HG03439 (cell line): Measurements from ENCODE around the gene TMOD1.

ENCODE experiments used
- ATAC-seq: cut with Tn5 transposase; IDR thresholded peaks from one replicate; pipeline ENCODE4 v1.9.1; 2021; ENCODE audit warnings: mild to moderate bottlenecking, moderate library complexity; ENCODE audit not compliant: unreplicated experiment

TMOD1 gene

GRCh38 chr9:97515662-97516061 is 14.2 kb downstream of the TMOD1 start:
- no peak for ATAC-seq

- no peak for ATAC-seq
Measured at GRCh38 chr9:97516111-97516510, 14.6 kb downstream of the TMOD1 start.

- ATAC-seq = no peak
Measured at GRCh38 chr9:97517331-97518089, 16.0 kb downstream of the TMOD1 start.

DNA sequence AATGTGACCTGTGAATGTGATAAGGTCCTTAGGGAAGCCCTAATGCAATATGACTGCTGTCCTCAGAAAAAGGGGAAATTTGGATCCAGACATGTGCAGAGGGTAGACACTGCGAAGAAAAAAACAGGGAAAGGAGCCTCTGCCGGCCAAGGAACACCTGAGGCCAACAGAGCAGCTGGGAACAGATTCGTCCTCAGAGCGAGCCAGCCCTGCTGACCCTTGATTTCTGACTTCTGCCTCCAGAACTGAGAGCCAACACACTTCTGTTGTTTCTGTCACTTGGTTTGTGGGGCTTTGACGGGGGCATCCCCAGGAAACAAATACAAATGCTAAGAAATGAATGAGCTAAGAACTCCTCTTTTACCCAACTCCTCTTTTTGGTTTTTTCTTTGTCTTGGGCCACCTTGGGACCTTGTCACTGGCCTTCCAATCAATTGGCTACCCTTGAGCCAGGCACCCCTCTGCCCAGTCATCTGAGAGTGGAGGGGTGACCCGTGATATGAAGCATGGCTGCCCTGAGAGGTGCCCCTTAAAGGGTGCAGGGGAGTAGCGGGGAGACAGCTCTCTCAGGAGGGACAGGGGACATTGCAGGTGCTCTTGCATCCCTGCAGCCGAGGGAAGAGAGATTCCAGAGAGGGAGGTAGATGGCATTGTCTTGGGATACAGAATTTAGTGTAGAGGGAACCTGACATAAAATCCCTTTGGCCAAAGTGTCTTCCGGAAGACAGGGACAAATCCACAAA is 16.9 kb downstream of the TMOD1 start:
- no peak for ATAC-seq

DNA sequence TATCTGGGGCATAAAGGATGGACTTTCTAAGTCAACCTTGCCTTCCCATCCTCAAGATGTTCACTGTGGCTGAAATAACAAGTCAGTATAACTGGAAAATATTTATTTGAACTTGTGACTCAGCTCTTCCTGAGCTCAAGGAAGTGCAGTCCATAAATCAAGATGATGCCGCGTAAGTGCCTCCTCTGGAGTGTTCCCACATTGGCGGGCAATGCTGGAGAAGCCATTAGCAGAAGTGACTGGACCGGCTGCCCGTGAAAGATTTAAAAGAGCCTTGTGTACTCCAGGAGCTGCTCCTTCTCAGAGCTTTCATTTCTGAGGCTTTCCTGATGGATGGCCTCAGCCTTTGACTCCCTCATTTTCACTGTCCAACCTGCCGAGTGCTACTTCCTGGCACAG is 17.4 kb downstream of the TMOD1 start:
- ATAC-seq = no peak

GRCh38 chr9:97519441-97519970 is 18.0 kb downstream of the TMOD1 start:
- no peak for ATAC-seq

- no peak for ATAC-seq
Measured at GRCh38 chr9:97521576-97522333, 20.3 kb downstream of the TMOD1 start.

GRCh38 chr9:97524424-97524823 is 23.0 kb downstream of the TMOD1 start:
- ATAC-seq = no peak

GRCh38 chr9:97525451-97525850 is 24.0 kb downstream of the TMOD1 start:
- ATAC-seq = no peak

DNA sequence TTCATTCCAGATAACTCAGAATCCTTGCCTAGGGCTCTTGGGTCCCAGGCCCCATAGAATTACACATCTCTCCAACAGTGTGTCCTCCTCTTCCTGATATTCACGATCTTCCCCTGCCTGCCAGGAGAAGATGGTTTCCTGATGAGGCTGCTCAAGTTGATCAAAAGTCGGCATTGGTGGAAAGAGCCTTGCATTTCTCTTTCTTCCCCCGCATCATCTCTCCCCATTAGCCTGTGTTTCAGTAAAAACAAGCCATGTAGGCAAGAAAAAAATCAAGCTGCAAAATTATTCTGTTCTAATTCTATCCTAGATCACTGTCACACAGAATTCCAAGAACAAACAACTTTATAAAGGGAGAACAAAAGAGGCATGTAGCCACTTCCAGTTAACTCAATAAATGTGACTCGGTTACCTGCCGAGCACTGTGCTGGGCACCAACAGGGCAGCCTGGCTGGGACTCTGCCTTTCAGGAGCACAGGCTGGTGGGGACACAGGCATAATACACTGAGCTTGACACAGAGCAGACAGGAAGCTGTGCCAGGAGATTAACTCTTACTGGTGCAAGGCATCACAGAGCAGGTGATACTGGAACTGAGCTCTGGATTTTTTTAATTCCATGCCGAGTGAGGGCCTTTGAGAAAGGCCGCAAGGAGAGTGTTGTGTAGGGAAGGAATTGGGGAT is 25.6 kb downstream of the TMOD1 start:
- no peak for ATAC-seq

DNA sequence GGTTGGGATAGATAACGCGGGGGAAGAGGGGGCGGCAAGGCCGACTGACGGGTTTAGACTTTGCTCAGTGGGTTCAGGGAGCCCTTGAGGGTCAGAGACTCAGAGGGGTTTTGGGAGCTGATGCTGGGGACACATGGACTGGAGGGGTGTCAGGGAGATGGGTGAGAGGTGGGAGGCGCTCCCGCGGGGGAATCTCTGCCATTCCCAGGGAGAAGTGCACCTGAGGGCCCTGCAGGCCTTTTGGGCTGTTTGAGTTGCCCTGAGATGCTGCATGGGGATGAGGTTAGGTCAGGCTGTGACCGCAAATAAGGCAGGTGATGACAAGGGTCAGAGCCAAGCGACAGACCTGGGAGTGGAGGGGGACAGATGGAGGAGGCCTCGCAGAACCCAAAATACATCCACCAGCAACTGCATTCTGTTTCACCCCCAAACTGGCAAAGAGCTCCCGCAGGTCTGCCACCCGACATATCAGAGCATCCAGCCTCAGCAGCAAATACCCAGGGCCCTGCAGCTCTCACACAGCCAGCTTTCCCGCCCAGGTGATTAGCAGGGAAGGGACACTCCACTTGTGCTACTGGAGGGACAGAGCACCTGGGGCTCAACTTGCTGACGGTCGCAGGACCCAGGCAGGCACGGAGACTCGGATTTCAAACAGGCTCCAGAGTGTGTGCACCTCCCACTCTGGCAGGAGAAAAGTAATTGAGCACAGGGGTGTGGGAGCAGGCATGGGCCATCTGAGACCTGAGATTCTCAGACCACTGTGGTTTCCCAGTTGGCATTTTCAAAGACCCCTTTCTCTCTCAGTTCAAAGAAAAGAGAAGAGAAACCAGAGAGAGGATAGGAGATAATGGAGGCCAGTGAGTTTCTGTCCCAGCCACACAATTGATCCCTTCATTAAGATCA is 26.4 kb downstream of the TMOD1 start:
- ATAC-seq = no peak

DNA sequence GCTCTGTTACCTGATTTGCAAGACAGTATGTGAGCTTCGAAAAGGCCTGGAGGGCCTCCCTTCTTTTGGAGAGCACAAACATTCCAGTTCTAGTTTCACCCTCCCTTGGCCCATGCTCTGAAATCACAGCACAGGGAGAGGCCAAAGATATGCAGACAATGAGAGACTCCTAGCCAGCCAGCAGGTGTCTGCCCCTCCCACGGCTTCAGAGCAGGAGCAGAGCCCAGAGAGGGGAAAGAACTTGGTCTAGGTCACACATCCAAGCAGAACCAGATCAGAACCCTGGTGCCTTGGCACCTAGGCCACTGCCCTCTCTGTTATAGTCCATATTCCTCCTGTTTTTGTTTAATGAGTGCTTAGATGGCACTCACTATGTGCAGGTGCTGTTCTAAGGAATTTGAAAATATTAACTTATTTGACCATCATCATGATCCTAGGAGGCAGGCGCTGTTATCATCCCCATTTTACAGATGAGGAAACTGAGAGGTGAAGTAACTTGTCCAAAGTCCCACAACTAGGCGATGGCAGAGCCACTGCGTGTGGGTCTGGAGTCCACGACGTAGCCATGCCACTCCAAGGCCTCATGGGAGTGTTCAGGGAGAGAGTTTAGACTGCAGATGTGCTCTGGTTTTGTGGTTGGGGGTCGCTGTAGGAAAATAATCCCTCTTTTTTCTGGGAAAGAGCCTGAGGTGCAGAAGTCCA is 27.2 kb downstream of the TMOD1 start:
- no peak for ATAC-seq

DNA sequence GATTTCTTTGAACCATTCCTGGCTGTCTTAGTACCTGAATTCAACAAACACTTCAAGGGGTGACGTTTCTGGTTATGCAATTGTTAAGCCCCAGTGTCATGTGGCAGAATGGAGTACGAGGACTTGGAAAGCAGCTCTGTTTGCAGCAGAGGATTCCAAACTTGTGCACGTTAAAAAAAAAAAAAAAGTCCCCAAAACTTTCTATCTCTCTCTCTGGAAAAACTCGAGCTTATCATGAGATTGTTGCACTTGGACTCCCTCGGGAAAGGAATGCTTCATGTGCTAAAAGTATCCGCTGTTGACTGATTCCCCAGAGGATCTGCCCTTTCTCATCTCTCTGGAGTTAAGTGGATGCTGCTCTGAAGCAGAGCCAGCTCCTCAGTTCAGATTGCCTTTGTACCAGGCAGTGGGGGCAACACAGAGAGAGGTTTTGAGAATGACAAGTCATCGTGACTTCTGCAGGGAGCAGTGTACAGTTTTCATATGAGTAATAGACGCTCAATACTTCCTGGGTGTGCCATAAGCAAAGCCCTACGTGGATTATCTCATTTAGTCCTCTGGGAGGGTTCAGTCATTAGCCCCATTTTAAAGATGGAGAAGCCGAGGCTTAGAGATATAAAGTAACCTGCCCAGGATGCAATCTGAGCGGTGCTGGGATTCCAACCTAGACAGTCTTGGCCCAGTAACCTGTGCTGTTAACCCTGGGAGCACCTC is 28.1 kb downstream of the TMOD1 start:
- peak; percentile 89 for ATAC-seq

DNA sequence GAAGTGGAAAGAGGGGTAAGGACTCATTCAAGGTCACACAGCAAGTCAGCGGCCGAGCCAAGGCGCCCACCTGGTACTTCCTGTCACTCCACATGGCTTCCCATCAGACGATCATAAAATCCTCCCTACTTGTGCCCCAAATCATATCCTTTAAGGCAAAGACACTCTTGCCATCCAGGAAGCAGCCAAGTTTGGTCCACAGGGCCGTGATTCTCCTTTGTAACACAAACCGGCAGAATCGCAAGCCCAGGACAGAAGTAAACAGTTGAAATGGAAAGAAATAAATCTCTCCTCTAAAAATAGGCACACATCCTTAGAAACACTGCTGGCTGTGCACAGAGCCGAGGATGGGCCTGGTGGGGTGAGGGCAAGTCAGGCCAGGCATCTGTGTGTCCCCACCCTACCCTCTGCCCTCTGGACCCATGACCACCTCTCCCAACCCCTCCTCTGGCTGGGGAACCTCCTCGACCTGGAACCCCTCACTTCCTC is 30.5 kb downstream of the TMOD1 start:
- ATAC-seq = no peak

- no peak for ATAC-seq
Measured at GRCh38 chr9:97534185-97534584, 32.7 kb downstream of the TMOD1 start.

DNA sequence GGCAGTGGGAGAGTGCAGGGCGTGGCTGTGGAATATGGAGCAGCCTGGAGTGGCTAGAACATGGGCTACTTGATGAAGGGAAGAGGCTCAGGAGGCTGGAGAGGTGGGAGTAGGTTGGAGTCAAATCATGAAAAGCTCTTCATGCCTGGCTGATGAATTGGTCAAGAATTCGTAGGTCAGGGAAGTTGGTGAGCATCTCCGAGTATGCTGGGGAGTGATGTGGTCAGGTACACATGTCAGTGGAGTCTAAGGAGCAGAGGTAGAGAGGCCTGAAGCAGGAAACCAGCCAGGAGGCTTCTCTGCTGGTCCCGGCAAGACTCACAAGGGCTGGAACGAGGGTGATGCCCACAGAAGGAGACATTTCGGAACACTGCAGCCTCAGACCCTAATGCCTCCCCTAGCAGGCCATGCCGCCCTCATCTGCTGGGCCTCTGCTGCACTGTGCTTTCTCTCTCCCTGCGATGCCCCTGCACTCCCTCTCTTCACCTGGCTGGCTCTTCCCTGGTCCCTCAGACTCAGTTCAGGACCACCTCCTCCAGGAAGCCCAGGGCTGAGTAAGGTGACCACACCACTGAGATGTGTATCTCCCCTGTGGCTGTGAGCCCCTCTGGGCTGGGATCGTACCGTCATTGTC is 33.6 kb downstream of the TMOD1 start:
- ATAC-seq = no peak

- ATAC-seq = no peak
Measured at GRCh38 chr9:97535771-97536170, 34.3 kb downstream of the TMOD1 start.

GRCh38 chr9:97536480-97536879 is 35.0 kb downstream of the TMOD1 start:
- ATAC-seq = no peak
